IMR-90 (cell line): ENCODE measurements around the gene IKZF3. TPM values are rescaled to one million over a fixed set of nuclear protein-coding genes. Genes with fewer than 3 reads are reported as not detected.

Experiments used
- ATAC-seq: fragments of 200-7000 bp; cut with Tn5 transposase; 2 replicates; pipeline ENCODE4 v1.9.1; 2020; ENCODE audit warnings: low read depth, mild to moderate bottlenecking, moderate library complexity
- BruUV-seq: library from RNA; stranded (reverse); fragments of 400-500 nt; replicated peaks from 2 replicates; lab custom pipeline; 2021; lab: Mats Ljungman, UMichigan
- CTCF ChIA-PET: fragments of 300-600 bp; formaldehyde crosslinking; extraction: SDS; loops from one replicate; lab custom pipeline; 2021; ENCODE audit warnings: antibody characterized with exemption; lab: Yijun Ruan, JAX
- POLR2A ChIA-PET: fragments of 300-600 bp; sonication (Branson Sonifier 250); formaldehyde crosslinking; loops from one replicate; lab custom pipeline; 2022; ENCODE audit warnings: antibody characterized with exemption; ENCODE audit not compliant: unreplicated experiment; lab: Charles Lee
- DNase-seq: peaks from one replicate; pipeline ENCODE4 v3.0.0; 2013
- H2AFZ ChIP-seq: replicated peaks from 2 replicates; pipeline ENCODE3; 2013; ENCODE audit warnings: low read length, mild to moderate bottlenecking; ENCODE audit not compliant: poor library complexity
- H2AK5ac ChIP-seq: 2 replicates; pipeline ENCODE4 v1.6.1; 2013; ENCODE audit warnings: low read depth, low read length, inconsistent platforms
- H2AK9ac ChIP-seq: replicated peaks from 2 replicates; pipeline ENCODE3; 2013; ENCODE audit warnings: mild to moderate bottlenecking, low read depth, low read length, moderate library complexity; ENCODE audit not compliant: poor library complexity
- H2BK120ac ChIP-seq: 2 replicates; pipeline ENCODE4 v1.6.1; 2013; ENCODE audit warnings: low read depth, low read length, inconsistent platforms
- H2BK15ac ChIP-seq: 3 replicates; pipeline ENCODE4 v1.6.1; 2013; ENCODE audit warnings: low read depth, low read length, inconsistent platforms
- H2BK20ac ChIP-seq: 2 replicates; pipeline ENCODE4 v1.6.1; 2013; ENCODE audit warnings: low read depth, mild to moderate bottlenecking, inconsistent platforms, low read length, moderate library complexity
- H2BK5ac ChIP-seq: 2 replicates; pipeline ENCODE4 v1.6.1; 2013; ENCODE audit warnings: mild to moderate bottlenecking, low read depth, low read length, inconsistent platforms; ENCODE audit not compliant: poor library complexity, severe bottlenecking
- H3K14ac ChIP-seq: replicated peaks from 2 replicates; pipeline ENCODE4 v1.6.1; 2013; ENCODE audit warnings: low read depth, low read length, inconsistent platforms
- H3K18ac ChIP-seq: 2 replicates; pipeline ENCODE4 v1.6.1; 2013; ENCODE audit warnings: low read depth, low read length, control low read depth
- H3K23ac ChIP-seq: 2 replicates; pipeline ENCODE4 v1.6.1; 2013; ENCODE audit warnings: low read depth, low read length, inconsistent platforms
- H3K27ac ChIP-seq: 2 replicates; pipeline ENCODE4 v1.5.1; 2013; ENCODE audit warnings: mild to moderate bottlenecking, control low read depth, low read length; ENCODE audit not compliant: insufficient read depth
- H3K27me3 ChIP-seq: 2 replicates; pipeline ENCODE4 v1.6.1; 2013; ENCODE audit warnings: low read length; ENCODE audit not compliant: control insufficient read depth, insufficient read depth
- H3K36me3 ChIP-seq: 2 replicates; pipeline ENCODE4 v1.6.1; 2013; ENCODE audit warnings: low read length, mixed read lengths; ENCODE audit not compliant: control insufficient read depth, insufficient read depth
- H3K4ac ChIP-seq: 2 replicates; pipeline ENCODE4 v1.6.1; 2013; ENCODE audit warnings: low read depth, low read length, inconsistent platforms
- H3K4me1 ChIP-seq: 2 replicates; pipeline ENCODE4 v1.6.1; 2013; ENCODE audit warnings: low read length, mixed read lengths; ENCODE audit not compliant: control insufficient read depth, insufficient read depth
- H3K4me2 ChIP-seq: 2 replicates; pipeline ENCODE4 v1.6.1; 2013; ENCODE audit warnings: low read depth, mild to moderate bottlenecking, control low read depth, low read length, moderate library complexity
- H3K4me3 ChIP-seq: 2 replicates; pipeline ENCODE4 v1.5.1; 2013; ENCODE audit warnings: low read depth, mild to moderate bottlenecking, control low read depth, low read length, moderate library complexity; ENCODE audit not compliant: insufficient read depth
- H3K56ac ChIP-seq: 2 replicates; pipeline ENCODE4 v1.6.1; 2013; ENCODE audit warnings: low read length, inconsistent platforms; ENCODE audit not compliant: insufficient read depth; ENCODE audit errors: extremely low read depth
- H3K79me1 ChIP-seq, 2 experiments: 2 replicates each; pipeline ENCODE4 v1.6.1; 2013; ENCODE audit warnings: low read length in 2 of 2, inconsistent platforms in 1 of 2, low read depth in 1 of 2
- H3K9ac ChIP-seq: 2 replicates; pipeline ENCODE4 v1.6.1; 2013; ENCODE audit warnings: low read depth, low read length, control low read depth
- H3K9me1 ChIP-seq: 2 replicates; pipeline ENCODE4 v1.6.1; 2013; ENCODE audit warnings: low read length, inconsistent platforms; ENCODE audit not compliant: insufficient read depth
- H3K9me3 ChIP-seq: 2 replicates; pipeline ENCODE4 v1.6.1; 2013; ENCODE audit warnings: low read length; ENCODE audit not compliant: control insufficient read depth, insufficient read depth
- H4K20me1 ChIP-seq: 2 replicates; pipeline ENCODE4 v1.6.1; 2013; ENCODE audit warnings: low read length, inconsistent platforms; ENCODE audit not compliant: insufficient read depth
- H4K5ac ChIP-seq: 2 replicates; pipeline ENCODE4 v1.6.1; 2013; ENCODE audit warnings: mild to moderate bottlenecking, low read depth, low read length, control low read depth
- H4K8ac ChIP-seq, 2 experiments: 2 replicates each; pipeline ENCODE4 v1.6.1; 2013; ENCODE audit warnings: low read depth in 2 of 2, low read length in 2 of 2, control low read depth in 1 of 2, inconsistent platforms in 1 of 2
- H4K91ac ChIP-seq: 2 replicates; pipeline ENCODE4 v1.6.1; 2013; ENCODE audit warnings: low read depth, low read length, inconsistent platforms; ENCODE audit not compliant: insufficient read depth
- BHLHE40 ChIP-seq: fragments of 150-350 bp; IDR thresholded peaks from 2 replicates; pipeline ENCODE4 v1.6.1; 2016; ENCODE audit warnings: mild to moderate bottlenecking, low read depth, low read length
- CEBPB ChIP-seq: IDR thresholded peaks from 2 replicates; pipeline ENCODE4 v1.6.1; 2012; ENCODE audit warnings: low read depth, low read length, improper control_type of control experiment
- CHD1 ChIP-seq: IDR thresholded peaks from 2 replicates; pipeline ENCODE4 v1.6.1; 2012; ENCODE audit warnings: low read depth, low read length, improper control_type of control experiment
- CTCF ChIP-seq: conservative IDR thresholded peaks from 2 replicates; pipeline ENCODE4 v1.5.1; 2012; ENCODE audit warnings: mild to moderate bottlenecking, low read depth, low read length, improper control_type of control experiment
- ELK1 ChIP-seq: fragments of 150-350 bp; IDR thresholded peaks from 2 replicates; pipeline ENCODE4 v1.6.1; 2016; ENCODE audit warnings: low read depth, mild to moderate bottlenecking, low read length, moderate library complexity, borderline replicate concordance
- FOS ChIP-seq: fragments of 150-350 bp; IDR thresholded peaks from 2 replicates; pipeline ENCODE4 v1.6.1; 2016; ENCODE audit warnings: low read depth, low read length
- MAFK ChIP-seq: IDR thresholded peaks from 2 replicates; pipeline ENCODE4 v1.6.1; 2012; ENCODE audit warnings: low read depth, low read length, improper control_type of control experiment
- MAZ ChIP-seq: IDR thresholded peaks from 2 replicates; pipeline ENCODE4 v1.6.1; 2012; ENCODE audit warnings: low read depth, mild to moderate bottlenecking, low read length, improper control_type of control experiment, moderate library complexity, borderline replicate concordance
- MXI1 ChIP-seq: IDR thresholded peaks from 2 replicates; pipeline ENCODE4 v1.6.1; 2012; ENCODE audit warnings: low read depth, mild to moderate bottlenecking, low read length, moderate library complexity, borderline replicate concordance
- NFE2L2 ChIP-seq: fragments of 150-350 bp; IDR thresholded peaks from 2 replicates; pipeline ENCODE4 v1.6.1; 2016; ENCODE audit warnings: low read depth, mild to moderate bottlenecking, low read length
- POLR2A ChIP-seq: IDR thresholded peaks from 2 replicates; pipeline ENCODE4 v1.6.1; 2012; ENCODE audit warnings: mild to moderate bottlenecking, low read depth, low read length
- RAD21 ChIP-seq: IDR thresholded peaks from 2 replicates; pipeline ENCODE4 v1.6.1; 2012; ENCODE audit warnings: low read length, improper control_type of control experiment
- RCOR1 ChIP-seq: IDR thresholded peaks from 2 replicates; pipeline ENCODE4 v1.6.1; 2012; ENCODE audit warnings: mild to moderate bottlenecking, low read length, improper control_type of control experiment; ENCODE audit not compliant: insufficient replicate concordance
- RFX5 ChIP-seq: IDR thresholded peaks from 2 replicates; pipeline ENCODE4 v1.8.0; 2012; ENCODE audit warnings: low read depth, mild to moderate bottlenecking, low read length, moderate library complexity
- SMC3 ChIP-seq: fragments of 150-350 bp; IDR thresholded peaks from 2 replicates; pipeline ENCODE4 v1.6.1; 2016; ENCODE audit warnings: low read depth, mild to moderate bottlenecking, antibody characterized with exemption, low read length, moderate library complexity
- USF2 ChIP-seq: fragments of 150-350 bp; IDR thresholded peaks from 2 replicates; pipeline ENCODE4 v1.6.1; 2017; ENCODE audit warnings: mild to moderate bottlenecking, antibody characterized with exemption, low read length, low read depth
- WGBS, 2 experiments: methylation state at CpG; one replicate each; pipeline versions ENCODE4 v1.1.5 to v1.1.7; 2013; ENCODE audit warnings: missing lambda C conversion rate in 2 of 2; ENCODE audit not compliant: insufficient read length in 1 of 2; ENCODE audit errors: extremely low coverage in 2 of 2; 5-methylcytosine and 5-hydroxymethylcytosine counted together
- dilution Hi-C: fragments of 300-500 bp; cut with HindIII; formaldehyde crosslinking; loops from one replicate; pipeline ENCODE4 v1.14.3; 2018; ENCODE audit warnings: low sequenced_read_pairs; ENCODE audit not compliant: unreplicated experiment
- in situ Hi-C: fragments of 300-500 bp; cut with MboI; formaldehyde crosslinking; loops from 3 replicates; pipeline ENCODE4 v1.14.3; 2019; ENCODE audit warnings: low sequenced_read_pairs, inconsistent platforms, mixed read lengths
- intact Hi-C: fragments of 100-400 bp; cut with micrococcal nuclease; formaldehyde crosslinking; loops from 2 replicates; pipeline ENCODE4 v1.10.0; 2022
- polyA plus RNA-seq, 3 experiments: library from polyadenylated mRNA; depleted of rRNA; stranded (reverse); fragments of >200 nt; gene quantifications; 2 replicates each; pipeline ENCODE4 v1.2.3, GENCODE V29; 2012; ENCODE audit warnings: low replicate concordance in 1 of 3
- total RNA-seq: library from RNA; depleted of rRNA; stranded (reverse); fragments of >200 nt; gene quantifications from 2 replicates; pipeline ENCODE4 v1.2.3, GENCODE V29; 2012

IKZF3 gene
- total and polyA plus RNA-seq, 2 of the 4 experiments (the other 2 are of a cell fraction) = not detected

- no peak overlapping the region for H3K14ac ChIP-seq
- H4K5ac ChIP-seq = no peak overlapping the region
- H3K9ac ChIP-seq = no peak overlapping the region
- TF ChIP-seq MXI1 (no peak), CHD1 (no peak), CEBPB (no peak), CTCF (no peak), SMC3 (no peak), ELK1 (no peak), RCOR1 (no peak), USF2 (no peak), RFX5 (no peak), MAZ (no peak), POLR2A (no peak), RAD21 (no peak), BHLHE40 (no peak), NFE2L2 (no peak), MAFK (no peak), FOS (no peak)
- no peaks in the 10 kb centered on the region for H3K9me3 ChIP-seq
- POLR2A ChIA-PET = no interaction called here
- H3K23ac ChIP-seq = no peak overlapping the region
- no TSS peak for BruUV-seq
- H4K91ac ChIP-seq = no peak overlapping the region
- no peak overlapping the region for H3K27ac ChIP-seq
- peaks cover 46% of the 10 kb centered on the region for H3K27me3 ChIP-seq
- DNase-seq (no peak), ATAC-seq (no peak)
- no peak overlapping the region for H2BK5ac ChIP-seq
- no peak overlapping the region for H2BK15ac ChIP-seq
- H3K9me1 ChIP-seq = no peaks in the 10 kb centered on the region
- H3K79me1 ChIP-seq = no peaks in the 10 kb centered on the region
- no peak overlapping the region for H2AFZ ChIP-seq
- no peak overlapping the region for H3K18ac ChIP-seq
- H2AK5ac ChIP-seq = no peak overlapping the region
- H3K4me3 ChIP-seq = no peak overlapping the region
- H3K4me1 ChIP-seq = no peaks in the 10 kb centered on the region
- H3K56ac ChIP-seq = no peak overlapping the region
- dilution Hi-C loops = no loop called here
- intact Hi-C loops = no loop called here
- H3K4me2 ChIP-seq = no peak overlapping the region
- no peak overlapping the region for H2BK120ac ChIP-seq
- WGBS, 2 experiments = no CpG with 5 or more reads among the region's 6 CpGs
- no peak overlapping the region for H3K4ac ChIP-seq
- H4K8ac ChIP-seq = no peak overlapping the region
- H2BK20ac ChIP-seq = no peak overlapping the region
- H4K20me1 ChIP-seq = no peaks in the 10 kb centered on the region
- in situ Hi-C loops = no loop called here
- CTCF ChIA-PET = no interaction called here
- H3K36me3 ChIP-seq = no peaks in the 10 kb centered on the region
- H2AK9ac ChIP-seq = no peak overlapping the region
Measured at GRCh38 chr17:39812466-39812865, 51.6 kb downstream of the IKZF3 start.
